Suprapubic skin (tissue), 4 donors: Measurements from ENCODE around the gene TMEM255A. TPM values are rescaled to one million over a fixed set of nuclear protein-coding genes. Genes with fewer than 3 reads are reported as not detected.

ENCODE experiments used
- DNase-seq, 2 donors: peaks; one replicate each; pipeline ENCODE4 v3.0.0-alpha.2; 2019; ENCODE audit warnings: low spot score in 2 of 2
- H3K27ac ChIP-seq: fragments of 200-600 bp; sonication (generic); one replicate; pipeline ENCODE4 v1.5.1; 2019
- H3K27me3 ChIP-seq: fragments of 200-600 bp; sonication (generic); one replicate; pipeline ENCODE4 v1.5.1; 2019
- H3K36me3 ChIP-seq: fragments of 200-600 bp; sonication (generic); one replicate; pipeline ENCODE4 v1.5.1; 2019
- H3K4me1 ChIP-seq: fragments of 200-600 bp; sonication (generic); one replicate; pipeline ENCODE4 v1.5.1; 2019
- H3K4me3 ChIP-seq: fragments of 200-600 bp; sonication (generic); one replicate; pipeline ENCODE4 v1.5.1; 2019; ENCODE audit warnings: mild to moderate bottlenecking
- H3K9me3 ChIP-seq: fragments of 200-600 bp; sonication (generic); one replicate; pipeline ENCODE4 v1.5.1; 2019
- CTCF ChIP-seq, 2 donors: fragments of 200-600 bp in 1 of 2; fragments of 450-650 bp in 1 of 2; sonication (generic) in 1 of 2; IDR thresholded peaks; one replicate each; pipeline ENCODE4 v1.5.1; 2016 to 2019; ENCODE audit warnings: antibody characterized with exemption in 2 of 2, mild to moderate bottlenecking in 1 of 2, moderate library complexity in 1 of 2
- EP300 ChIP-seq: sonication (generic); formaldehyde crosslinking; IDR thresholded peaks from one replicate; pipeline ENCODE4 v1.6.1; 2017; ENCODE audit warnings: antibody characterized with exemption
- POLR2A ChIP-seq, 2 donors: fragments of 450-650 bp; IDR thresholded peaks; one replicate each; pipeline ENCODE4 v1.6.1; 2017; ENCODE audit warnings: antibody characterized with exemption in 2 of 2, mild to moderate bottlenecking in 2 of 2, moderate library complexity in 2 of 2
- POLR2AphosphoS5 ChIP-seq, 3 donors: sonication (generic); formaldehyde crosslinking; IDR thresholded peaks; one replicate each; pipeline ENCODE4 v1.6.1; 2017; ENCODE audit warnings: antibody characterized with exemption in 3 of 3
- WGBS: methylation state at CpG from one replicate; pipeline ENCODE4 v1.1.5; 2018; 5-methylcytosine and 5-hydroxymethylcytosine counted together
- total RNA-seq, 4 donors: library from RNA; depleted of rRNA; stranded (reverse); fragments of >200 nt; gene quantifications; one replicate each; pipeline ENCODE4 v1.1.0, GENCODE V29; 2016

Gene TMEM255A
- total RNA-seq, 4 donors from 2014 or later: 0.72 to 1.7 (median 1.6) TPM

- Histone ChIP-seq H3K9me3 (no peaks in the 10 kb centered on the region), H3K27ac (peak overlapping the region; percentile 72), H3K4me1 (peaks cover 9% of the 10 kb centered on the region), H3K27me3 (no peaks in the 10 kb centered on the region), H3K36me3 (no peaks in the 10 kb centered on the region), H3K4me3 (no peak overlapping the region)
- no peak for DNase-seq
- TF ChIP-seq POLR2AphosphoS5 (IDR thresholded peaks at IDR 0.05) (no peak), EP300 (no peak), CTCF (IDR thresholded peaks at IDR 0.05) (no peak), POLR2A (IDR thresholded peaks at IDR 0.05) (no peak)
- WGBS: 16% methylated on average over 1 of the region's 1 CpG
Measured at GRCh38 chrX:120269373-120270035, 41.8 kb downstream of the TMEM255A start.

GRCh38 chrX:120264341-120264740, 46.9 kb downstream of the TMEM255A start:
- no peak for TF ChIP-seq POLR2A (IDR thresholded peaks at IDR 0.05)
- no peak for TF ChIP-seq CTCF (IDR thresholded peaks at IDR 0.05)
- TF ChIP-seq POLR2AphosphoS5 (IDR thresholded peaks at IDR 0.05): no peak
- TF ChIP-seq EP300: no peak
- Histone ChIP-seq H3K9me3 (no peaks in the 10 kb centered on the region), H3K4me1 (peaks cover 22% of the 10 kb centered on the region), H3K27me3 (no peaks in the 10 kb centered on the region), H3K36me3 (no peaks in the 10 kb centered on the region), H3K27ac (no peak overlapping the region), H3K4me3 (no peak overlapping the region)
- no peak for DNase-seq

- Histone ChIP-seq H3K4me3 (no peak overlapping the region), H3K4me1 (peaks cover 21% of the 10 kb centered on the region), H3K36me3 (no peaks in the 10 kb centered on the region), H3K27me3 (no peaks in the 10 kb centered on the region), H3K9me3 (no peaks in the 10 kb centered on the region), H3K27ac (no peak overlapping the region)
- 66% methylated on average over 7 of the region's 8 CpGs for WGBS
- no peak for TF ChIP-seq EP300
- TF ChIP-seq CTCF (IDR thresholded peaks at IDR 0.05): no peak
- TF ChIP-seq POLR2A (IDR thresholded peaks at IDR 0.05): no peak
- no peak for TF ChIP-seq POLR2AphosphoS5 (IDR thresholded peaks at IDR 0.05)
- DNase-seq: no peak
Measured at GRCh38 chrX:120262859-120263708, 48.2 kb downstream of the TMEM255A start.

GRCh38 chrX:120260369-120260768, 50.9 kb downstream of the TMEM255A start:
- Histone ChIP-seq H3K27me3 (no peaks in the 10 kb centered on the region), H3K4me1 (peaks cover 21% of the 10 kb centered on the region), H3K36me3 (no peaks in the 10 kb centered on the region), H3K27ac (peak overlapping the region; percentile 41), H3K4me3 (no peak overlapping the region), H3K9me3 (no peaks in the 10 kb centered on the region)
- peak in 1 of 2 donors; percentile 71 for DNase-seq
- WGBS: 45% methylated on average over 3 of the region's 3 CpGs
- TF ChIP-seq POLR2AphosphoS5 (IDR thresholded peaks at IDR 0.05): no peak
- TF ChIP-seq POLR2A (IDR thresholded peaks at IDR 0.05): no peak
- TF ChIP-seq EP300: no peak

GRCh38 chrX:120253784-120254183, 57.5 kb downstream of the TMEM255A start:
- no peak for DNase-seq
- no peaks in the 10 kb centered on the region for H3K36me3 ChIP-seq
- H3K4me1 ChIP-seq: peaks cover 6% of the 10 kb centered on the region
- 58% methylated on average over 6 of the region's 6 CpGs for WGBS
- H3K27ac ChIP-seq: no peak overlapping the region
- H3K27me3 ChIP-seq: no peaks in the 10 kb centered on the region
- no peaks in the 10 kb centered on the region for H3K9me3 ChIP-seq
- TF ChIP-seq POLR2A (IDR thresholded peaks at IDR 0.05) (no peak), EP300 (no peak), POLR2AphosphoS5 (IDR thresholded peaks at IDR 0.05) (no peak), CTCF (IDR thresholded peaks at IDR 0.05) (no peak)
- H3K4me3 ChIP-seq: no peak overlapping the region
